Left lung (tissue), 10 donors: ENCODE results near the gene DPP8. TPM values are rescaled to one million over a fixed set of nuclear protein-coding genes. Genes with fewer than 3 reads are reported as not detected.

Source experiments
- ATAC-seq: fragments of 200-7000 bp; cut with Tn5 transposase; one replicate; pipeline ENCODE4 v1.9.1; 2020; ENCODE audit warnings: moderate library complexity
- DNase-seq, 4 donors: peaks; one replicate each; pipeline ENCODE4 v3.0.0-alpha.2; 2013 to 2020
- H3K27ac ChIP-seq, 2 donors: fragments of 200-600 bp; sonication (generic) in 1 of 2; one replicate each; pipeline versions ENCODE4 v1.5.0 to v1.8.0; 2020 to 2021
- H3K27me3 ChIP-seq, 2 donors: fragments of 200-600 bp; sonication (generic) in 1 of 2; one replicate each; pipeline versions ENCODE4 v1.5.0 to v1.8.0; 2020 to 2021
- H3K36me3 ChIP-seq, 2 donors: fragments of 200-600 bp; sonication (generic) in 1 of 2; one replicate each; pipeline versions ENCODE4 v1.5.0 to v1.8.0; 2020 to 2021
- H3K4me1 ChIP-seq, 2 donors: fragments of 200-600 bp; one replicate each; pipeline ENCODE4 v1.8.0; 2021
- H3K4me3 ChIP-seq, 2 donors: fragments of 200-600 bp; sonication (generic) in 1 of 2; one replicate each; pipeline versions ENCODE4 v1.5.0 to v1.8.0; 2020 to 2021; ENCODE audit warnings: mild to moderate bottlenecking in 1 of 2
- H3K9me3 ChIP-seq, 2 donors: fragments of 200-600 bp; sonication (generic) in 1 of 2; one replicate each; pipeline versions ENCODE4 v1.5.0 to v1.8.0; 2020 to 2021
- CTCF ChIP-seq, 2 donors: fragments of 200-600 bp; sonication (generic) in 1 of 2; IDR thresholded peaks; one replicate each; pipeline versions ENCODE4 v1.5.0 to v1.8.0; 2021; ENCODE audit warnings: antibody characterized with exemption in 2 of 2
- intact Hi-C, 2 donors: fragments of 100-400 bp; cut with DNase I; formaldehyde crosslinking; loops; one replicate each; pipeline versions ENCODE4 v1.11.2 to v1.14.2; 2022
- polyA plus RNA-seq, 6 donors: library from polyadenylated mRNA; unstranded; fragments of 120-200 nt; gene quantifications; one replicate each; pipeline ENCODE4 v1.2.1, GENCODE V29; 2013; ENCODE audit not compliant: insufficient read length in 6 of 6
- total RNA-seq, 2 donors: library from RNA; stranded (reverse); fragmentation: NEBNext Ultra II Directional; extraction: Animal tissue kit (Norgen Biotek cat#: 25700); gene quantifications; one replicate each; pipeline ENCODE4 v1.2.1, GENCODE V29; 2021
- donor health status: DM: no; HTN: yes; CAD: no.
- donor health status: DM: no; HTN: no; CAD: no.

Gene DPP8
- total and polyA plus RNA-seq, 8 donors, result 30.1 to 35.0 (median 31.8) TPM

GRCh38 chr15:65405791-65406423 lies 111.6 kb downstream of the DPP8 start:
- no peak overlapping the region for H3K4me3 ChIP-seq
- DNase-seq, result no peak
- intact Hi-C loops, result no loop called here
- H3K36me3 ChIP-seq, result no peaks in the 10 kb centered on the region
- H3K4me1 ChIP-seq, result peaks cover 4 to 16% of the 10 kb centered on the region in 2 donors
- no peak for ATAC-seq
- no peak overlapping the region for H3K27ac ChIP-seq
- H3K9me3 ChIP-seq, result no peaks in the 10 kb centered on the region
- TF ChIP-seq CTCF (IDR thresholded peaks at IDR 0.05), result no peak
- H3K27me3 ChIP-seq, result peaks cover 0 to 24% of the 10 kb centered on the region in 2 donors

- Histone ChIP-seq H3K27me3 (peaks cover 0 to 17% of the 10 kb centered on the region in 2 donors), H3K36me3 (no peaks in the 10 kb centered on the region), H3K9me3 (no peaks in the 10 kb centered on the region), H3K4me3 (no peak overlapping the region), H3K4me1 (peaks cover 4 to 20% of the 10 kb centered on the region in 2 donors), H3K27ac (no peak overlapping the region)
- no peak for TF ChIP-seq CTCF (IDR thresholded peaks at IDR 0.05)
- no peak for ATAC-seq
- intact Hi-C loops, result no loop called here
- no peak for DNase-seq
Measured at GRCh38 chr15:65404186-65404872, 113.2 kb downstream of the DPP8 start.

- Histone ChIP-seq H3K27me3 (peaks cover 2 to 29% of the 10 kb centered on the region in 2 donors), H3K27ac (no peak overlapping the region), H3K4me3 (no peak overlapping the region), H3K4me1 (peaks cover 4 to 13% of the 10 kb centered on the region in 2 donors), H3K36me3 (no peaks in the 10 kb centered on the region), H3K9me3 (no peaks in the 10 kb centered on the region)
- no peak for TF ChIP-seq CTCF (IDR thresholded peaks at IDR 0.05)
- ATAC-seq (no peak), DNase-seq (no peak)
- intact Hi-C loops, result no loop called here
Measured at GRCh38 chr15:65402961-65403360, 114.5 kb downstream of the DPP8 start.

GRCh38 chr15:65401611-65402240 lies 115.8 kb downstream of the DPP8 start:
- Histone ChIP-seq H3K36me3 (no peaks in the 10 kb centered on the region), H3K27me3 (peaks cover 14 to 42% of the 10 kb centered on the region in 2 donors), H3K27ac (no peak overlapping the region), H3K4me1 (peaks cover 4 to 13% of the 10 kb centered on the region in 2 donors), H3K9me3 (no peaks in the 10 kb centered on the region), H3K4me3 (no peak overlapping the region)
- TF ChIP-seq CTCF (IDR thresholded peaks at IDR 0.05), result no peak
- intact Hi-C loops, result no loop called here
- no peak for DNase-seq
- ATAC-seq, result peak; percentile 80
